Neuron (in vitro differentiated cells): Measurements from ENCODE around the gene GK.

Experiments used
- H2AFZ ChIP-seq: one replicate; pipeline ENCODE4 v1.6.1; 2013; ENCODE audit warnings: low read depth, mild to moderate bottlenecking, inconsistent platforms, low read length, moderate library complexity
- H3K27me3 ChIP-seq: one replicate; pipeline ENCODE4 v1.6.1; 2013; ENCODE audit warnings: low read length; ENCODE audit not compliant: insufficient read depth
- H3K36me3 ChIP-seq: one replicate; pipeline ENCODE4 v1.6.1; 2013; ENCODE audit warnings: low read length; ENCODE audit not compliant: insufficient read depth
- H3K4me1 ChIP-seq: one replicate; pipeline ENCODE4 v1.6.1; 2013; ENCODE audit warnings: low read length; ENCODE audit not compliant: insufficient read depth
- H3K4me3 ChIP-seq: 2 replicates; pipeline ENCODE4 v1.5.1; 2013; ENCODE audit warnings: mild to moderate bottlenecking, low read length, moderate library complexity
- H3K9me3 ChIP-seq: one replicate; pipeline ENCODE4 v1.6.1; 2013; ENCODE audit warnings: low read length

The GK gene

DNA sequence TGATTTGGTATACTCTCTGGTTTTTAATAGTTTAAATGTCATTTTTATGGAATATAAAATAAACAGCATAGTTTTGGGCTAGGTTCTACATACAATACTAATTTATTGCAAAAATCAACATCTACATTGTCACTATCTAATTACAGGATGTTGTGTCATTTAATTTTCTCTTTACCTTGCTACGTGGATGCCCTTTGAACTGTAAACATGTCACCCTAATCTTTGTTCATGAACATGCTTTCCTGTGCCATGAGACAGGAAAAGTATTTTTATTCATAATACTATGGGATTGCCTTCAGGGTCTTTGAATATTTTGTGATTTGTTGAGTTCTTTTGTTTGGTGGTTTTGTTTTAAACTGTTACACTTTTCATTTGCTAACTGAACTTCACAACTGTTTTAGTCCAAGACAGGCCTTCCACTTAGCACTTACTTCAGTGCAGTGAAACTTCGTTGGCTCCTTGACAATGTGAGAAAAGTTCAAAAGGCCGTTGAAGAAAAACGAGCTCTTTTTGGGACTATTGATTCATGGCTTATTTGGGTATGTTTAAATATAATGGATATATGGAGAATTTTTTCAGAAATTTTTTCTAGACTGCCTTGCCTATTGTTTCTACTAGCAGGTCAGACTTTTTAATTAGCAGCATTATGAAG, 40.9 kb downstream of the GK start:
- Histone ChIP-seq H3K4me3 (no peak overlapping the region), H3K36me3 (peaks cover 3% of the 10 kb centered on the region), H2AFZ (no peak overlapping the region), H3K27me3 (no peaks in the 10 kb centered on the region), H3K9me3 (no peaks in the 10 kb centered on the region), H3K4me1 (no peaks in the 10 kb centered on the region)

DNA sequence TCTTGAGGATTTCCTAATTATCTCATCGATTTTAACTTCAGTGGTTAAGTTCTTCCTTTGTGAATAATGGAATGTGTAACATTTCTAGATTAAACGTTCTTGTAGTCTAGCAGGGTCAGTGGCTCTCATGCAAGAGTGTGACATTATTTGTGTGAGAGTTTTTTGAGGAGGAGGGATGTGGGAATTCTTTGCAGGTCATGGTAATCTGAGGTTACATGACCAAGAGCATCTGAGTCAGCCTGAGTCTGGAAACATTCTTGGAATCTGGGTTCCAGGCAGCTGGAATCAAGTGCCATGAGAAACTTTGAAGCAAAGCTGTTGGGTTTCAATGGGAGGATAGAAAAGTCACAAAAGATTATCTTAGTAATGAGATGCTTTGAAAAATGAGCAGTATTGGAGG, 49.5 kb downstream of the GK start:
- no peaks in the 10 kb centered on the region for H3K36me3 ChIP-seq
- no peak overlapping the region for H3K4me3 ChIP-seq
- no peaks in the 10 kb centered on the region for H3K27me3 ChIP-seq
- no peak overlapping the region for H2AFZ ChIP-seq
- no peaks in the 10 kb centered on the region for H3K9me3 ChIP-seq
- no peaks in the 10 kb centered on the region for H3K4me1 ChIP-seq

DNA sequence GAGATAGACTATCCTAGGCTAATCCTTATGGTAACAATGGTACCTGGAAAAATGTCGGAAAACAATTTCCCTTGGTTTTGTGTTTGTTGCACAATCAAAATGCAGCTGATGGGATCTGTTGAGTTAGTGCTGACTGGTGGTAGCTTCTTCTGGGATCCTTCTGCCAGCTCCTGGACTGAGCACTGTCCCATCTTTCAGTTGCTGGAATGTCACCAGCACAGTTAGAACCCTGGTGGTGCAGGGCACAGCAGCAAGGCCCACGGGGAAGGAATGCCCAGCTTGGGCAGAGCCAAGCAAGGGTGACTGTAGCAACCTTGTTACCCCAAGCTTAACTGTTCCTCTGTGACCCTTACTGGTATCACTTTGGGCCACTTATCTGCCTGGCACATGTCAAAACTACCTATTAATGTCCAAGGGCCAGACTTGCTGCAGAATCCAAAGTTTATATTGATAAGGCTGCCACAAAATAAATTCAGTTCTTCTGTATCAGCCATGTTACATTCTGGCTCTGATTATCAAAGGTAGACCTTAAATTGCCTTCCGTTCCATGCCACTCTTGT, 53.1 kb downstream of the GK start:
- H3K9me3 ChIP-seq: no peaks in the 10 kb centered on the region

DNA sequence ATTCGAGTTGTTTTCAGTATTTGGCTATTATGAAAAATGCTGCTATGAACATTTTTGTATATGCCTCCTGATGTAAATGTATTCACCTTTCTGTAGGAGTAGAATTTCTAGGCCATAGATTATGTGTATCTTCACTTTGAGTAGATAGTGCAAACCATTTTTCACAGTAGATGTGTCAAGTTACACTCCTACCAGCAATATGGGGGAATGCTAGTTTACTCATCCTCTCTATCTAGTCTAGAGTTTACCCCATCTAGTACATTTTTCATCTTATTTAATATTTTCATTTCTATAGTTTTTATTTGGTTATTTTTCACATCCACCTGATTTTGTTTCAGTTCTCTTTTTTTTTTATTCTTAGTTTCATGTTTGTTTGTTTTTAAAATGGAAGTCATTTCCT, 59.0 kb downstream of the GK start:
- Histone ChIP-seq H2AFZ (no peak overlapping the region), H3K9me3 (no peaks in the 10 kb centered on the region), H3K4me3 (no peak overlapping the region), H3K36me3 (no peaks in the 10 kb centered on the region), H3K4me1 (no peaks in the 10 kb centered on the region), H3K27me3 (no peaks in the 10 kb centered on the region)

More for the DNA sequence above, 53.1 kb downstream of the GK start:
- no peak overlapping the region for H2AFZ ChIP-seq
- H3K27me3 ChIP-seq: no peaks in the 10 kb centered on the region
- no peaks in the 10 kb centered on the region for H3K36me3 ChIP-seq
- H3K4me1 ChIP-seq: no peaks in the 10 kb centered on the region
- H3K4me3 ChIP-seq: no peak overlapping the region

DNA sequence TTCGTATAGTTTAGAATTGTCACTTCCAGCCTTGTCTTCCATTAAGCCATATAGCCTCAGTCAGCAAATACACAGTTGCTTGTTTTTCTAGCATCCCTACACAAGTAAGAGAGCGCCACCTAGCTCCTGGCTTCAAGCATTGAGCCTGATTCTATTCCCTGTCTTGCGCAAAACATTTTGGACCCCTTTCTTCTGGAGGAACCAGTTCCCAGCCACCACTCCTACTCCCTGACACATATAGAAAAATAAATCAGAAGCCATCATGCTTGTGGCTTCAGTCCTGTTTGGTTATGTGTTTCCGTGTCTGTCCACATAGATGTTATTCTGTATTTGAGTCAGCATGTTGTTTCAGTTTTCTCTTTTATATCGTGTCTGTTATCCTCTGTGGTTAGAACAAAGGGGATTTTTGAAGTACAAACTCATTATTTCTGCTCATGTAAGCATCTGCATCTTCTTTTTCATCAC, 59.9 kb downstream of the GK start:
- Histone ChIP-seq H3K4me1 (no peaks in the 10 kb centered on the region), H3K36me3 (no peaks in the 10 kb centered on the region), H3K4me3 (no peak overlapping the region), H2AFZ (no peak overlapping the region), H3K9me3 (no peaks in the 10 kb centered on the region), H3K27me3 (no peaks in the 10 kb centered on the region)

DNA sequence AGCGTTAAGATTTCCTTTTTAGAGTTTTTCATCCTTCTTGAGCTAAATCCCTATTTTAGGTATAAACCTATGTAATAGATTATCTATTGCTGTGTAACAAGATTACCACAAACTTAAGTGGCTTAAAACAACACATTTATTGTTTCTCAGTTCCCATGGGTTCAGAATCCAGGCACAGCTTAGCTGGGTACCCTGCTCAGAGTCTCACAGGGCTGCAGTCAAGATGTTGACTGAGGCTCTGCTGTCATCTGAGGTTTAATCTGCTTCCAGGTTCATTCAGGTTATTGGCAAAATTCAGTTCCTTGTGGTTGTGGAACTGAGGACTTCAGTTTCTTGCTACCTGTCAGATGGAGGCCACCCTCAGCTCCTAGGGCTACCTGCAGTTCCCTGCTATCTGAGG, 60.9 kb downstream of the GK start:
- Histone ChIP-seq H3K36me3 (no peaks in the 10 kb centered on the region), H3K9me3 (no peaks in the 10 kb centered on the region), H3K4me3 (no peak overlapping the region), H3K4me1 (no peaks in the 10 kb centered on the region), H2AFZ (no peak overlapping the region), H3K27me3 (no peaks in the 10 kb centered on the region)

DNA sequence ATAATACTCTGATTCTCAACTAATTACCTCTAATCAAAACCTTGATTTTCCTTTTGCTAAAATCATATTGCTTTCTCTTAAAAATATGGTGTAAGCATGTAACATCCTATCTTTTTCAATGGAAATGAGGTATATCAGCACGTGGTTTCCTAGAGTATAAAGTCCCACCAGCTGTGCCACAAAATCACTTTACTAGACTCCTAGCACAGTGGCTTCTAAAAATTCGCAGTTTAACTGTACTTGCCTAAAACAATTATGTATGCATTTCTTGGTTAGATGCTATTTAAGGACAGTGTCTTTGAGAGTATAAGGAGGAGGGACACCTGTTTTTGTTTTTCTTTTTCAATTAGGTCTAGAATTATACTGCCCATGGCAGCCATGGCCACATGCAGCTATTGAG, 62.8 kb downstream of the GK start:
- no peak overlapping the region for H3K4me3 ChIP-seq
- H3K27me3 ChIP-seq: no peaks in the 10 kb centered on the region
- no peak overlapping the region for H2AFZ ChIP-seq
- H3K36me3 ChIP-seq: no peaks in the 10 kb centered on the region
- no peaks in the 10 kb centered on the region for H3K9me3 ChIP-seq
- H3K4me1 ChIP-seq: no peaks in the 10 kb centered on the region

DNA sequence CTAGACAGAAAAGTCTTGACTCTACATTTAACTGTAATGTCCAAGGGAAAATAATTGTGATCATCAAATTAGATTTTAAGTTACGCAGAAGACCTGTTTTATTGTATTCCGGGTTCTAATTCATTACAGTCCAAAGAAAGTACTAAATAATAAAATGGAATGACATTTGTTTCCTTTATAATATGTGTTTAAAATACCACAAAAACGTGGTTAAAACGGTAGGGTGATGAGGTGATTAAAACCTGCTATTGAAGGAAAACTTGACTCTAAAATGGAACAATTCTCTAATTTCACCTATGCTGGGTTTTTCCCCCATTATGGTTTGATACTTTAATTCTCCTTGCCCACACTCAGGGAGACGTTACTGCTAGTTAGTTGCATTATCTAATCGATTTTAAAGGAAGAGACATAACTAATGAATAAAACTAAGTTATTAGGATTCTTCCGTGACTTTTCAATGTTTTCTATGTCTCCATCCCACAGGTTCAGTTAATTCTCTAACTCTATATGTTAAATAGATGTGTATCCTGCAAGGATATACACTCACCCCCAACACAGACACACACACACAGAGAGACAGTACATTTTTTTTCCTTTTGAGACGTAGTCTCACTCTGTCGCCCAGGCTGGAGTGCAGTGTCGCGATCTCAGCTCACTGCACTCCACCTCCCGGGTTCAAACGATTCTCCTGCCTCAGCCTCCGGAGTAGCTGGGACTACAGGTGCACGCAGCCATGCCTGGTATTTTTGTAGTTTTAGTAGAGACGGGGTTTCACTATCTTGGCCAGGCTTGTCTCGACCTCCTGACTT, 80.8 kb downstream of the GK start:
- H3K4me1 ChIP-seq: no peaks in the 10 kb centered on the region
- no peaks in the 10 kb centered on the region for H3K9me3 ChIP-seq
- no peak overlapping the region for H2AFZ ChIP-seq
- no peak overlapping the region for H3K4me3 ChIP-seq
- H3K36me3 ChIP-seq: no peaks in the 10 kb centered on the region
- H3K27me3 ChIP-seq: no peaks in the 10 kb centered on the region

DNA sequence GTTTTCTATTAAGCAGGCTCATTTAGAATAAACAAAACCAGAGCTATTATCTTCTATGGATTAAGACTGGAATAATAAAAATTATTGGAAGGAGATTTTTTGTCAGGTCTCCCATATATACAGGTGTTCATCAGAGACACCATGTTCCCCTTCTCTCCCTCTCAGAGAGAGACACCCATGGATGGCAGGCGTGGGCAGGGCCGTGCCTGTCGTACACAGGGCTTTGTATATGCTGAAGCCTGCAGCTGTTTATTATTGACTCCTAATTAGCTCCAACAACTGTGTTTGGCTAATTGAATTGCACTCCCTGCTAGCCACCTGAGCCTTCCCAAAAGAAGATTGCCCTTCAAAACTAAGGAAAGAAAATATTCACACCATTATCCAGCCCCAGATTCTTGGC, 81.6 kb downstream of the GK start:
- no peaks in the 10 kb centered on the region for H3K36me3 ChIP-seq
- H3K4me1 ChIP-seq: no peaks in the 10 kb centered on the region
- H3K9me3 ChIP-seq: no peaks in the 10 kb centered on the region
- no peak overlapping the region for H2AFZ ChIP-seq
- H3K4me3 ChIP-seq: no peak overlapping the region
- no peaks in the 10 kb centered on the region for H3K27me3 ChIP-seq

DNA sequence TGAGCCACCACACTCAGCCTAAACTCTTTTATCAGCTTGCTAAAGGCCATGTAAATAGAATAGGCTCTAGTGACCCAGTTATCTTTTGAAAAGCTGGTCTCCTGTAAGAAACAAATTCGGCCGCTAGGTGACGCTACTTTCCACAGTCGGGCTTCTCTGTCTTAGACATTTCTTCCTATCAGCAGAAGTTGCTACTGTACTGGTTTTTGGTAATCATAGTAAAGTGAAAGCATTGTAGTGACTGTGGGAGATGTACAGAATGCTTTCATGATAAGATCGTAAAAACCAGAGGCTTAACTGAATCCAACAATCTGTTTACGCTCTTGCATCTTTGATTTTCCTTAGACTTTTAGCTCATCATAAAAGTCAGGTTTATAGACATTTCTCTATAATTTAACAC, 82.6 kb downstream of the GK start:
- no peaks in the 10 kb centered on the region for H3K27me3 ChIP-seq
- H3K4me1 ChIP-seq: no peaks in the 10 kb centered on the region
- H3K36me3 ChIP-seq: no peaks in the 10 kb centered on the region
- no peak overlapping the region for H3K4me3 ChIP-seq
- H3K9me3 ChIP-seq: no peaks in the 10 kb centered on the region
- H2AFZ ChIP-seq: no peak overlapping the region

DNA sequence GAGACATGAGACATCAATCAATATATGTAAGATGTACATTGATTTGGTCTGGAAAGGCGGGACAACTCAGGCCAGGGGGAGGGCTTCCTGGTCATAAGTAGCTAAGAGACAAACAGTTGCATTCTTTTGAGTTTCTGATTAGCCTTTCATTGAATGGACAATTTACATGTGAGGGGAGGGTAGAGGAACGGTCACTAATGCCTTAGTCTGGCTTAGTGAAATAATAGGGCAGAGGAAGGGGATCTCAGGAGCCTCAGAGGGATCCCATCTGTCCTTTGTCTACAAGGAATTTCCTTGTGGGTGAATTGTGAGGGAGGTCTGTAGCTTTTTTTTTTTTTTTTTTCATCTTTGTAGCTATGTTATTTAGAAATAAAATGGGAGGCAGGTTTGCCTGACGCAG, 88.3 kb downstream of the GK start:
- no peaks in the 10 kb centered on the region for H3K36me3 ChIP-seq
- H3K4me3 ChIP-seq: no peak overlapping the region
- H3K27me3 ChIP-seq: no peaks in the 10 kb centered on the region
- H2AFZ ChIP-seq: no peak overlapping the region
- no peaks in the 10 kb centered on the region for H3K4me1 ChIP-seq
- H3K9me3 ChIP-seq: no peaks in the 10 kb centered on the region

DNA sequence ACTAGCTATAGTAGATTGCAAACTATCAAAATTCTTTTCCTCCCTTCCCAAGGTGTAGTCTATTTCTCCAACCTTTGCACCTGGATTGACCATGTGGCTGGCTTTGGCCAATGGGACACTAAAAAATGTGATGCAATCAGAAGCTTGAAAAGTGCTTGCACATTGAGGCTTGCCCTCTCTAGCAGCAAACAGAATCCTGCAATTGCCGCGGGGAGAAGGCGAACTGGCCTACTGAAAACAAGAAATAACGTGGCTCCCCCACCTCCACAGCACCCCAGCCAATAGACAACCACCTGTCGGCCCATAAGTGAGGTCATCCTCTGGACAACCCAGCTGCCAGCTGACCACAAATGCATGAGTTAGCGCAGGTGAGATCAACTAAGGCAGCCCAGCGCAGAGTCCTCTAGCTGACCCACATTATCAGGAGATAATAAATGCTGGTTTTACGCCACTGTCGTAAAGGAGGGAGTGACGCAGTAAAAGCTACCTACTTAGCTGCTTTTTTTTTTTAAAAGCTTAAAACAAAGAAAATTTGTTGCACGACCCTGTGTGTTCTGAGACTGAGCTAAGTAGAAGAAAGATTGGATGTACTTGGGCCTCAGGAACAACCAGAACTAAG, 95.2 kb downstream of the GK start:
- Histone ChIP-seq H3K4me3 (no peak overlapping the region), H3K27me3 (no peaks in the 10 kb centered on the region), H3K4me1 (no peaks in the 10 kb centered on the region), H3K36me3 (no peaks in the 10 kb centered on the region), H2AFZ (no peak overlapping the region), H3K9me3 (no peaks in the 10 kb centered on the region)

DNA sequence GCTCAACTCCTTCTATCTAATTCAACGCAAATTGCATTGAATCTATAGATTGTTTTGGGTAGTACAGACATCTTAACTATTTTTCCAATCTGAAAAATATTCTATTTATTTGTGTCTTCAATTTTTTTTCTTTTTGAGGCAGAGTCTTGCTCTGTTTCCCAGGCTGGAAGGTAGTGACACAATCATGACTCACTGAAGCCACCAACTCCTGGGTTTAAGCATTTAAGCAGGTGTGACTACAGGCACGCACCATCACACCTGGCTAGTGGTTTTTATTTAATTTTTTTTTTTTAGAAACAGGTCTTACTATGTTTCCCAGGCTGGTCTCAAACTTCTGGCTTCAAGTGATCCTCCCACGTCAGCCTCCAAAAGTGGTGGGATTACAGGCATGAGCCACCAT, 98.3 kb downstream of the GK start:
- Histone ChIP-seq H3K27me3 (no peaks in the 10 kb centered on the region), H2AFZ (no peak overlapping the region), H3K9me3 (no peaks in the 10 kb centered on the region), H3K4me1 (no peaks in the 10 kb centered on the region), H3K36me3 (no peaks in the 10 kb centered on the region), H3K4me3 (no peak overlapping the region)
